ENCODE data around the gene FGF4.

Gene FGF4
- total RNA-seq, result 0 to 1.7 (median 0) reads per million in 17 experiments

DNA sequence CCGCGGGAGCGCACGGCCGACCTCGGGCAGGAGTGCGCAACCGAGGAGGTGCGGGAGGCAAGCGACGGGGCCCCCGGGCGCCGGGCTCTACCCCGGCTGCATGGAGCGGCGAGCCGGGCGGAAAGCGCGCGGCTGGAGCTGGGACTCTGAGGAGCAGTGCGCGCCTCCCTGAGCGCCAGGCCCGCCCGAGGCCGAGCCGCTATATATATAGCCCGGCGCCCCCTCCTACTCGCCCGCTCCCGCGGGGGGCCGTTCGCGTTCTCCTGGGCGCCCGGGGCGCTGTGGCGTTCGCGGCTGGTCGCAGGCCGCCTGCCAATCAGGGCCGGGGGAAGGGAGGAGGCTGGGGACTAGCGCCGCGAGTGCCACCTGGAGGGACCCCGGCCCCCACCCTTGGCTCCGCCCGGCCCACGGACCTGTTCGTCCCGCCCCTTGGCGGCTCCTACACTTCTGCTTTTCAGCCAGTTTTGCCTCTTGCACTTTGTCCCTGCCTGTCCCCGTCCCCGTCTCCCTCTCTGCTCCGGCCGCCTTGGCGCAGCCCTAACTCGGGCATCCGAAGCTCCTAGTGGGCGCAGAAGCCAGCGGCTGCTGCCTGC is at the start of gene FGF4:
Gene FGF4, minus strand, starts transcription at position 179 of the 593 bp plus-strand sequence. CDS start 257 bp downstream, outside the sequence.
- DNase-seq, result no peak

DNA sequence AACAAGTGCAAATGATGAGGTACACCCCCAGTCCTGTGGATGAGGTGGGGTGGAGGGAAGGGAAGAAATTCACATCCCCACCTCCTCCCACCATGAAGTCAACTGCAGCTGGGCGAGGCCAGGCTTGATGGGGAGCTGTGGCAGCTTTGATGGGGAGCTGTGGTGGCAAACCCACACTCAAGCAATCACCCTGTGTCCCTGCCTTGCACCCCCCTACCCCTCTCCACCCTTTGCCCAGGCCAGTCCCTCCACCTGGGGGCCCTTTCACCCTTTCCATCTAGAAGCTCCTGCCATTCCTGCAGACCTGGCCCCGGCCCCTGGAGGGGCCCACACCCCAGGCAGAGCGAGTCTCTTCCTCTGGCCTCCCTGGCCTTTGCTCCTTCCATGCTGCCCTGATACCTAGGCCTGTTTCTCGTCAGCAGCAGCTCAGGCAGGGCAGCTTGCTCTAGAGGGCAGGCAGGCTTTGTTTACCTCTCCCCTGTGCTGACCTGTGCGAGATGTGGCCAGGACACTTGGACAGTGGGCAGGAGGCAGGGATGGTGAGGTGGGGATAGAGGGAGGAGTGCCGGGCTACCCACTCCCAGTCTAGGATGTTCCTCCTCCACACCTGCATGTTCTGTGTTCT is 48.6 kb upstream of the FGF4 start:
- DNase-seq, result no peak

- no peak for DNase-seq
Observed at GRCh38 chr11:69822676-69823494, 47.7 kb upstream of the FGF4 start.

DNA sequence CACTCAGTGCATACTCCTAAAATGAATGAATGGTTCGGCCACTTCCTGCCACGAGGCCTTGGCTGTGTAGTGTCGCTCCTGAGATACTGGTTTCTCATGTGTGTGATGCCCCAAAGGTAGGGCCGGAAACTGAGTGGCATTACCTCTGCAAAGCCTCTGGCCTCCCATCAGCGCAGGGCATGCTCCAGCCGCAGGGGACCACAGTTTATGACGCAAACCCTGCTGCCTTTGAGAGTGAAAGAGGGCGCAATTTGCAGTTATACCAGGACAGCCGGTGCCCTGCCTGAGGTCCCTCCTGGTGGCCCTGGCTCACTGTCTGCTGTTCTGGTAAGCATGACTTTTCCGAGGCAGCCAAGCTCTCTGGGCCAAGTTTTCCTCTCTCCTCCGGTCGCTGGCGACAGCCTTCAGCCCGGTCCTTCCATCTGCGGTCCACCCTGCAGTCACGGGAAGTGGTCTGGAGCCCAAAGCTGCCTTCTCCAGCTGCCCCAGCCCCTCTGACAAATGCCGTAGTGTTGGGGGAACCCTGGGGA is 46.4 kb upstream of the FGF4 start:
- DNase-seq, result no peak

GRCh38 chr11:69820441-69820840 is 45.3 kb upstream of the FGF4 start:
- DNase-seq, result no peak

DNA sequence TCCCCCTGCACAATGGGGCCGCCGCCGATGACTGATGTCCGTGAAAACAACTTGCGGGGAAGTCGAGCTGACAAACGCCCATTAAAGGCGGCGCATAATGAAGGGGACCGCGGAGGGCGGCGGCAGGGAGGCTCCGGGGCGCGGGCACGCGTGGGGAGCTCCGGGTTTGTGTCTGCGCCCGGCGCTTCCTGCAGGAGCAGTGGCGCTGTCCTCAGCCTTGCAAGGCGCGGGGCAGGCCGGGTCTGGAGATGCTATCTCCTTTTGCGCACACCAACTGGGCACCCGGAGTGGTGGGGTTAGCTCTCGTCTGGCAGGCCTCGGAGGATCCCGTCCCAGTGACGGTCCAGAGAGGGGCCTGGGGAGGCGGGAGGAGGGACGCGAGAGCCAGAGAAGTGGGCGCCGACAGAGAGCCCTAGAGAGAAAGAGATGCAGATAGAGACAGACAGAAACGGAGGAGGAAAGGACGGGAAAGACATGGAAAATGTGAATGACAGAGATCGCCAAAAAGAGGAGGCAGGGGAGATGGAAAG is 44.5 kb upstream of the FGF4 start:
- no peak for DNase-seq

GRCh38 chr11:69818603-69819441 is 43.7 kb upstream of the FGF4 start, which contains the start of gene FGF3:
FGF3 (minus strand) TSS chr11:69819416; CDS start chr11:69818933, 483 bp downstream.
- no peak for DNase-seq

- DNase-seq, result no peak
Observed at GRCh38 chr11:69818231-69818602, 43.1 kb upstream of the FGF4 start.

GRCh38 chr11:69817265-69818230 is 42.4 kb upstream of the FGF4 start:
- no peak for DNase-seq

- no peak for DNase-seq
Observed at GRCh38 chr11:69816671-69817070, 41.5 kb upstream of the FGF4 start.

DNA sequence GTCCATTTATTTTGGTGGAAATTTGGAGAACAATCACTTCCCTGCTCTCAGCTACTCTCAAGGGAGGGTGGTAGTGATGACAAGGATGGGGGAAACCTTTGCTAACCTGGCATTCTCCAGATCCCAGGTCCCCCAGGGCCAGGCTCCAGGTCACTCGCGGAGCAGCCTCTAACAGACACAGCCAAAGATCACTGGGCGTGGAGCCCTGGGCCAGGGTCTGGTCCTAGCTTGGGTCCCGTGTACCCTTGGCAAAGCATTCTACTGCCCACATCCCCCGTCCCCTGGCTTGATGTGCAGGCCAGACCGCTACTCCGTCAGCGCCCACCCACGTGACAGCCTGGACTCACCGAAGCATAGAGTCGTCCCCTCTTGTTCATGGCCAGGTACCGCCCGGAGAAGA is 40.8 kb upstream of the FGF4 start:
- DNase-seq, result no peak

GRCh38 chr11:69814902-69815301 is 39.8 kb upstream of the FGF4 start:
- no peak for DNase-seq

- no peak for DNase-seq
Observed at GRCh38 chr11:69814411-69814810, 39.3 kb upstream of the FGF4 start.

- no peak for DNase-seq
Observed at GRCh38 chr11:69813839-69814238, 38.7 kb upstream of the FGF4 start.

GRCh38 chr11:69812946-69813345 is 37.8 kb upstream of the FGF4 start:
- DNase-seq, result no peak

GRCh38 chr11:69812256-69812655 is 37.1 kb upstream of the FGF4 start:
- DNase-seq, result no peak

DNA sequence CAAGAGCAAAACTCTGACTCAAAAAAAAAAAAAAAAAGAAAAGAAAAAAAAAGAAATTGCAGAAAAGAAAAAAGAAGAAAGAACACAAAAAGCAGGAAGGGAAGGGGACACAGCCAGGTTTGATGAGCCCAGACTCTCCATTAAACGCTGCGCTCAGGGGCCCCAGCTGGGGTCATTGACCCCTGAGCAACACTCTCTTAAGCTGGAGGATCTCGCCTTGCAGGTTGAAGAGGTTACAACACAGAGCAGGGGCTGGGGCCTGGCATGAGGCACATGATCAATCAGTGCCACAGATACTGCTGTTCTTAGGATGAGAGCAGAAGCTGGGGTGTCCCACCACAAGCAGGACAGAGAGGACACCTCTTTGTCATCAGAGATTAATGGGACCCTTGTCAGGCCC is 36.3 kb upstream of the FGF4 start:
- no peak for DNase-seq

DNA sequence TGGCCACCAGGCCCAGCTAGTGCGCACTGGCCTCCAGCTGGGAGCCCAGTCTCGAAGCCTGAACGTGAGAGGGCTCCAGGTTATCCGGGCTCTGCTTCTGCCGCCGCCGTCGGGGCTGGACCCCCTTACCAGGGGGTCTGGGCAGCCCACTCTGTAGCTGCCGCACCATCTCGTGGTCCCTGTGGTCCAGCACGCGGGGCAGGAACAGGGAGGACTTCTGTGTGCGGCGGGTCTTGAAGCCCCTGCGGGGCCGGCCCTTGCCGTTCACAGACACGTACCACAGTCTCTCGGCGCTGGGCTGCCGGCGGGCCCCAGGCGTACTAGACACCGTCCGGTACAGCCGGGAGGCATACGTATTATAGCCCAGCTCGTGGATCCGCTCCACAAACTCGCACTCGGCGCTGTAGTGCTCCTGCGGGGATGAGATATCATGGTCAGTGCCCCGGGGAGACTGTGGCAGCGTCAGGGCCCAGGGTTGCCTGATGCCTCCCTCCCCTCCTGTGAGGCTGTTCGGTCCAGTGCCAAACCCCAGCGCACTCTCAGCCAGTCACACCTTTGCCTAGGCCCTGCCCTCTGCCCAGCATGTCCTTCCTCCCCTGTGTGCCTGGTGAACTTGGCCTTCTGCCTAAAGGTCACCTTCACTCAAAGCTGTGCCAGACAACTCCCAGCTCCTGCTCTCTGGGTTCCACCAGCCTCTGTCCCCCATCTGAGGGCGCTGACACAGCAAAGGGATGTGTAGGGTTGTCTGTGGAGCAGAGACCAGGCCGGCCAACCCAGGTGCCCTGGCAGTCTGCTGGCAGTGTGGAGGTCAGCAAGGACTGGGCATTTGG is 35.4 kb upstream of the FGF4 start:
- DNase-seq, result no peak

DNA sequence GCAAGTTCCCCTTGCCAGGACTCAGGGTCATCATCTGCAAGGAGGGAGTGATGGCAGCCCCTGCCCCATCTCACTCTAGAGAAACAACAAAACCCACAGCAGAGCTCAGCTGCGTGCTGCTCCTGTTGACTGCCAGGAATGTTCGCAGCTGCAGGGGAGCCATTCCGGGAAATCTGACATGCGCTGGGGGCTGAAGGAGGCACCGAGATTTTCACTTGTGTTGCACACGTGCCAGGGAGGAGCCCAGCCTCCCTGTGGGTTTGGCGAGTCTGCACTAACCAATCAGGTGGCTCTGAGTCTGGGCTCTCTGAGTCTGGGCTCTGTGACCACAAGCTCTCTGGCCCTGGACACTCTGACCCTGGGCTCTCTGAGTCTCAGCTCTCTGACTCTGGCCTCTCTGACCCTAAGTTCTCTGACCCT is 33.5 kb upstream of the FGF4 start:
- DNase-seq, result no peak

All from suppressor macrophage (primary cell).